ENCODE results near the gene MATCAP1.

Gene MATCAP1

DNA sequence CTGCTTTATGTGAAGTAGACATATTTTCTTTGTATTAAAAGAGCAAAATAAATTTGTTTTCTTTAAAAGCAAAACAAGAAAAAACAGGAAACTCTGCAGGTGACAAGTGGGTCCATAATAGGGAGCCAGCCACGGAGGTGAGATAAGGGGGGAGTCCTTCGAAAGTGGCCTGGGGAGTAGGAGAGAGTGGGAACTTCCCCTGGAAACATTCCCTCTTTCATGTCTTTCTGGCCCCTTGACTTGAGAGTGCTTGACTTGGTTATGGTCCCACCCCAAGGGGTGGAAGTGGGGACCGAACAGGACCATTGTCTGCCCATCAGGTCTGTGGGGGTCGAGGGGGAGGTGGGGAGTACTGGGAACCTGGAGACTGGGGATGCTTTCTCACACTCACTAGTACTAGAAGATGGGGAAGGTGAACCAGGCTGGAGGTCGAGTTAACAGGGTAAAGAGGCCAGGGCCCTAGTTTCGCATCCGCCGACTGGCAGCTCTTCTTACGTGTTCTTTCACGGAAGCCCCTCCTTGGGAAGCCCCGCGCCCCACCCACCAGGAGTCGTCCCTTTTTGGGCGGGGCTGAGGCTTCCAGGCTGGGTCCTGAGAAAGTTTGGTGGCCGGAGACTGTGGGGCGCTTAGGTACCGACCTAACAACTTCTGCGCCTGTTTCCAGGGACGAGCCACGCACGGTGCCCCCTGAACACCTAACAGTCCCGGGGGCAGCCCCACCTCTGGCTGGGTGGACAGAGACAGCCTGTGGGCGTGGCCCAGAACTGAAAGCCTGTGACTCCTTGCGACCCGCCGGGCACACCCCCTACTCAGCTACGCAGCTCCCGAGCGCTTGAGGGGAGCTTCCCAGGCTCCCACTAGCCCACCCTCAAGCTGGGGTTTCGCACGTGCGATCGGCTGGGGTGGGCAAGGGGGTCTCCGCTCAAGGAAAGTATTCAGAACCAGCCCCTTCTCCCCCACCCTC, 24.8 kb downstream of the MATCAP1 start:
- in situ Hi-C loops (cut with HindIII; ENCODE audit: low sequenced_read_pairs) = no loop called here

- in situ Hi-C loops (cut with HindIII; ENCODE audit: low sequenced_read_pairs) = no loop called here
These were observed 25.7 kb downstream of the MATCAP1 start for GRCh38 chr16:67157892-67158635.

- in situ Hi-C loops (cut with HindIII; ENCODE audit: low sequenced_read_pairs) = no loop called here
These were observed 26.5 kb downstream of the MATCAP1 start for GRCh38 chr16:67157106-67157748.

DNA sequence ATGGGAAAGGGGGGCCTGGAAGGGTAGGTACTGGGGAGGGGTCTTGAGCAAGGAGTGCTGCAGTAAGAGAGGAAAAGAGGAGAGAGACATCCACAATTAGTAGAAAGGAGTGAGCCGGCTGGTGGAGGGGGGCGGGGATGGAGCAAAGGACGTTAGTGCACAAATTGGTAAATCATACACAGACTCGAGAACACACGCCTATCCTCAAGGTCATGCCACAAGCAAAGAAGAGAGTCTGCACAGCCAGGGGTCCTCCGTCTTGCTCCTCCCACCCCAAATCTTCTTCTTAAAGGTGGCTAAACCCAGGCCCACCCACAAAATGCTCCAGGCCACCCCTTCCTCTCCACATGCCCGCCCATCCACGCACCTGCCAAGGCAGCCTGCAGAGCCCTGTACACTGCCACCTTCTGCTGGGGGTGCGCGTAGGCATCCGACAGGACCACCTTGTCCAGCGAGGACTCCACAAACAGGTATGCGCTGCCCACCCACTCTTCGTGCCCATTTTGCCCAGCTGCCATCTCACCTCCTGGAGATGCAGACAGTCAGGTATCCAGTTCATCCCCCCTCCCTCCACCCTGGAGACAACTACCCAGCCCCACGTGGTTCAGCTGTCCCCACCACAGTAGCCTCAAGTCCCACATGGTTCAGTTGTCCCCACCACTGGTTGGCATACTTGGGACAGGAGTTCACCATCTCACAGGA, 27.5 kb downstream of the MATCAP1 start:
- in situ Hi-C loops (cut with HindIII; ENCODE audit: low sequenced_read_pairs) = no loop called here

DNA sequence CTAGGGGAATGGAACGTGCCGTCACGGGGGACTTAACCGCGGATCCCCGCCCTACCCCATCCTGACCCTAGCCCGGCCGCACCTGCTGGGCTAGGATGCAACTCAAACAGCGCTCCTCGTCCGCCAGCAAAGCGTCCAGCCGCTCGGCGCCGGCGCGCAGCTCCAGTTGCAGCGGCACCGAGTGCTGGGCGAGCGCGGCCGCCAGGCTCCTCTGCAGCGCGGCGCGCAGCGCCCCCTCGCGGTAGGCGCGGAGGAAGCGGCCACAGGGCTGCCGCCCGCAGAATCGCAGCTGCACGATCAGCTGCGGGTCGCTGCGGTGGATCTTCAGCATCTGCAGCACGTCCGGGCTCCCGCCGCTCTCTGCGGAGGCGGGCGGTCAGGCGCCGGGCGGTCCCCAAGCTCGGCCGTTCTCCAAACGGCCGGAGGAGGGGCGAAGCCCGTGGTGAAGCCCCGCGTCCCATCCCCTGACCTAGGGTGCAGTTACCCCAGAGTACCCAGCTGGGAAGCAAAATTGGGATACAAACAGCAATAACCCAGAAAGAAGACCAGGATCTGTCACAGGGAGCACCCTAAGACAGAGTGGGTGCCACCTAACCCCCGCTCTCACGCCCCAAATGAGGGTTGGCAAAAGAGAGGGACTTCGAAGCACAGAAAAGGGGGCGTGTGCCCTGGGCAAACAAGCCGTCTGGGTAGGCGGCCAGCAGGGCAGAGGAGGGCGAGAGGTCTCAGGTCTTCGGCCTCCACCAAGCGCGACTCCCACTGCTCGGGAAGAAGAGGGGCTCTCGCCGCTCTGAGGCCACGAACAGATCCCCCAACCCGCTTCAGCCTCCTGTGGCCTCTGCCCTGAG, 28.2 kb downstream of the MATCAP1 start:
- in situ Hi-C loops (cut with HindIII; ENCODE audit: low sequenced_read_pairs) = no loop called here

- in situ Hi-C loops (cut with HindIII; ENCODE audit: low sequenced_read_pairs) = no loop called here
These were observed 29.0 kb downstream of the MATCAP1 start for GRCh38 chr16:67154578-67155294.

- in situ Hi-C loops (cut with HindIII; ENCODE audit: low sequenced_read_pairs) = no loop called here
These were observed 32.2 kb downstream of the MATCAP1 start for GRCh38 chr16:67151431-67152097.

DNA sequence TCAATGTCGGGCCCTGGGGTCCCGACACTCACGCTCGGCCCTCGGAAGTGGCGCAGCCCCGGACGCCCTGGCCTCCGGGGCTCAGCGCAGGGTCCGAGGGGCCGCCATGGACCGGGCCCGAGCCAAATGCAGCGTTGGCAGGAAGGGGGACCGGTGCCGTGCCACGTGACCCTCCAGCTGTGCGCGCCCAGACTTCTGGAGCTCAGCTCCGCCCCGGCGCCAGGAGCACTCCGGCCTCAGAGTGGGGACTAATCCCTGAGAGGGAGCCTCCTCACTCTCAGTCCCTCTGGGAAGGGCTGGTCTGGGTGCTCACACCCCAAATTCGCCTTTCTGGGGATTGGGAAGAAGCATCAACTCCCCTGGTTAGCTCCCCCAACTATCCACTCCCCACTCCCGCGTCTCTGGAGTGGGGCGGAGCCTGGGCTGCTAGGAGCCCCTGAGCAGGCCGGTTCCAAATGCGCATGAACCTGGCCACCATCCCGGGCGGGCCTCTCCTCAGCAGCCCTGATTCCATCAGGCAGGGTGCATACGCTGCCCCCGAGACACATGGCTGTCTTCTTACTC, 32.8 kb downstream of the MATCAP1 start, which contains the start of gene B3GNT9:
Gene B3GNT9, minus strand, starts transcription at position 166 of the 564 bp plus-strand sequence. CDS start 513 bp downstream, outside the sequence.
- in situ Hi-C loops (cut with HindIII; ENCODE audit: low sequenced_read_pairs) = no loop called here

DNA sequence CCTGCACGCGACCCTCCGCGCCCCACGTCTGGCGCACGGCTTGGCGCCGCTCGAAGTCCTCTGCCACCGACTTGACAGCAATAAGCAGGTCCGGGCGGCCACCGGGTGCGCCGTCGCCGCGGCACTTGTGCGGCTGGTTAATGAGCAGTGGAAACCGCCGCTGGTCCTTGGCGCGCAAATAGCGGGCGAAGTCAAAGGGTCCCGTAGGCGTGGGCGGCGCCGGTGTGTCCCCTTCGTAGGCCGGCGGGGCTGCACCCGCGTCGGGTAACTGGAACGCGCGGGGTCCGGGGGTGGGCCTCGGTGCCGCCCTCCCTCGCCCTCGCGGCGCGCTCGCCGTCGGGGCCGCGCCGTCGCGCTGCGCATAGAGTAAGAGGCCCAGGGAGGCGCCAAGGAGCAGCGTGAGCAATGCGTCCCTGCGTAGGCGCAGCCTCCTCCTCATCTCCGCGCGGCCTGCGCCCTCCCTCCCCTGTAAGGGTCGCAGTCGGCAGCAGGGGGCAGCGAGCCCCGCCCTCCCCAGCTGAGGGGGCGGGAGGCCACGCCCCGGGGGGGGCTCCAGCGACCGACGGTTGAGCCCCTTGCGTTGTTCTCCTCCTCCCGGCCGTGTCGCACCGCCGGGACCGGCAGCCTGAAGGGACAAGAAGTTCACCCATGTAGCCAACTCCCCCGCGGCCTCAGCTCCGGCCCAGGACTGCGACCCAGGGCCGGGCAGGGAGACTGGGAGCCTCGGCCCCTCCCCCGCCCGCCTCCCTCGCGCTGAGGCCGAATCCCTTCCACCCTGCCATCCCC, 33.5 kb downstream of the MATCAP1 start:
- in situ Hi-C loops (cut with HindIII; ENCODE audit: low sequenced_read_pairs) = no loop called here

DNA sequence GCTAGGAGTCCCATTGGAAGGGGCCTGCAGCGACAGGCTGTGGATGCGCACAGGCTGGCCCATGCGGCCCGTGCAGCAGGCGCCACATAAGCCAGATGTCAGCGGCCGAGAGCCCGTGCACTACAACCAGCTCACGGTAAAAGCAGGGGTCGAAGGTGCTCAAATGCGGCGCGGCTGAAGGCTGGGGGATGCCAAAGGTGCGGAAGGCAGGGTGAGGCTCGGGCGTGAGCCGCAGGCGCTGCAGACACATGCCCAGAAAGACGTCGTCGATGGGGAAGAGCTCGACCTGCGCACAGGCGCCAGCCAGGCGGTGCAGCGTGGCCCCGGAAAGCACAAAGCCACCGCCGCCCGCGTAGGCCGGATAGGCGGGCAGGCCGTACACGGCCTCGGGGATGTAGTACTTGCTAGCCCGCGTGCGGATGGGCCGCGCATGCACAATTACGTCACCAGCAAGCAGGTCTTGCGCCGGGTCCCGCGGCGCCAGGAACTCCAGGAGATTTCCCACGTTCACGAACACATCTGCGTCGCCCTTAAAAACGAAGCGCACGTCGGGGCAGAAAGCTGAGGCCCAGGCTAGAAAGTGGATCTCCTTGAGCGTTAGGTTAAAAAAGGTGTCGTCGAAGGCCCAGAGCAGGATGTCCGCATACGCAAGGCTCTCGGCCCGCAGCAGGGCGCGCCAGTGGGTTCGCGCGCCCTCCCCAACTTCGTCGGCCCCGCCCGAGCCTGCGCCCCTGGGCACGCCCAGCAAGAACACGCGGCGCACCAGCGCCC, 34.3 kb downstream of the MATCAP1 start:
- in situ Hi-C loops (cut with HindIII; ENCODE audit: low sequenced_read_pairs) = no loop called here

- in situ Hi-C loops (cut with HindIII; ENCODE audit: low sequenced_read_pairs) = no loop called here
These were observed 35.0 kb downstream of the MATCAP1 start for GRCh38 chr16:67148656-67149275.

DNA sequence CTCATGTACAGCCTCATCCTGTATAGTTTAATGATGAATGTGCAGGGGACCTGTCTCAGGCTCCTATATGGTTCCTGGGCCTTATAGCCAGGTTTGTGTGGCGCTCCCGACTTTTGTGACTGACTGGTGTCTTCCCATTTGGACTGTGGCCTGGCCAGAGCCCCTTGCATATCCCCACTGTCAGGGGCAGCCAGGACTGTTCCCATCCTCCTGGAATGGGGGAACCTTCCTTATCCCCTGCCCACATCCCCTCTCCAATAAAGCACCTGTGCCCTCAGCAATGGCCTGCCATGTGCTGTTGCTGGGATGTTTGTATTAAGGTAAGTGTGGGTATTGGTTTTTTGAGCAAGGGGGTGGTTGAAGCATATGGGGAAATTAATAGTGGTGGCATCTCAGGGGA, 35.5 kb downstream of the MATCAP1 start:
- in situ Hi-C loops (cut with HindIII; ENCODE audit: low sequenced_read_pairs) = no loop called here

DNA sequence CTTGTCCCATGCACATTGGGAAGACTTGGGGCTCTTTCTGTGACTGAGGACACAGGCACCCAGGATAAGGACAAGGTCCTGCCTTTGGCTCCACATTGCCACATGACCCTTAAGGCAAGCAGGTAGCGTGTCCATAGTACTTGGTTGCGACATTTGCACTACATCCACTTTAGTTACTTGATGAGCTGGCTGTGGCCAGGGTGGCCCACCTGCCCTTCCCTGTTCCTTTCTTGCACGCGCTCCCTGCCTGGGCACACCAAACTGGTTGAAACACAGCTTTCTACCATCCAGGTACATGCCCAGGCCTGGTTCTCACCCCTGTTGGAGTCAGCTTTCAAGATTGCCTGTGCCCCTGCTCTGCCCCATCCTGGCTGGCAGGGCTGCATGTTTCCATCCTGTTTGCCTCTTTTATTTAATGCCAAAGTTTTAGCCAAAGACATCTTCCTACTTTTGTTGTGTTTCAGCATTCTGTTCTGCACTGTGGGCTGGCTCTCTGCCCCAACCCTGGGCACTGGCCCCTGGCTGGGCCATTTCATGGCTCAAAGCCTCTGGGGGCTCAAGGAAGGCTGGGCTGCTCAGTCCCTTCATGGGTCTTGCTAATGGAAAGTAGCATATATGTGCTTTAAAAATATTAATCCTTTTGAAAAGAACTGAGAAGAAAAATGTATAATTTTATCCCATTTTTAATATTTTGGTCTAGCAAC, 36.2 kb downstream of the MATCAP1 start:
- in situ Hi-C loops (cut with HindIII; ENCODE audit: low sequenced_read_pairs) = no loop called here

DNA sequence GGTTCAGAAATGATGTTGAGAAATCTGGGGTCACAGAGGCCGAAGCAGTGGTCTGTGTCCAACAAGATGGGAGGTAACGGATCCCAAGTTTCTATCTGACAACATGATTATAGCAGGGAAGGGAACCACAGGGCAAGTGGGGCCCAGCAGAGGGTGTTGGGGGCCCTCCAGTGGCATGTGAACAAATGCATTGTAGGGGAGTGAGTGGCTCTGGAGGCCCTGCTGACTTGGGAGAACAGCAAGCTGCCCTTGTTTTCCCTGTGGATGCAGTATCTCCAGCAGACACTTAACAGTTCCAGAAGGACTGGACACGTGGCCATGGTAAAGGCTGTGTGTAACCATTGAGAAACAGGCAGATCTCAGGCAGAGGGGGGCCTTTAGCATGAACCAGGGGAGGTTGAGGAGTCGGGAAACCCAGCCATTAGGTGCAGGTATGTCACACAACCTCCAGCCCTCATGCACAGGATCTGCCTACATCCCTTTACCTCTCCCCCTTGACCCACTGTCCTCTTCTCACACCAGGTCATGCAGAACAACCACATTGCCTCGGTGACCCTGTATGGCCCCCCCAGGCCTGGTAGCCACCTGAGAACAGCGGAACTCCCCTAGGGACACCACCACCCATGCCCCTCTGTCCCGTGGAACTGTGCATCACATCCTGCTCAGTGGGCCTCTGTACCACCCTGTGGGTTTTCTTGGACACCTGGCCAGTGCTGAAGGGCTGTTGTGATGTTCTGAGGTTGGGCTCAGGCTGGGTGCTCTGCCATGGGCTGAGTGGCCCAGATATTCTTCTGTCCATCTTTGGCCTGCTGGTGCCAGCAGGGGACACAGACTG, 37.0 kb downstream of the MATCAP1 start:
- in situ Hi-C loops (cut with HindIII; ENCODE audit: low sequenced_read_pairs) = no loop called here

DNA sequence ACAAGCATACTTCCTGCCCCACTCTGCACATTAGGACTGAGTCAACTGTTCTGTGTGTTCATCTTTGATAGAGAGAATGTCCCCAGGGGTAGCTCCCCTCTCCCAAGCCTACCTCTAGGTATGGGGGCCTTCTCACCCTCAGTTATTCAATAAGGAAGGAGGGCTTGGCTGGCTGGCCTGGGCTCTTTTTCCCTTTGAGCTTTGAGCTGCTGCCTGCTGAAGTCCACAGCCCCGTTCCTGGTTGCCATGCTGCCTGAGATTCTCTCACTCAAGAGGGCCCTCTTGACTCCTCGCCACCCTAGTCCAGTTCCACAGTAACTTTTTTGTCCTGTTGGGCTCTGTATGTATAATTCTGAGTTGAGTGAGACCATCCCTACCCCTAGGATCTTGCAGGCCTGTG, 38.0 kb downstream of the MATCAP1 start:
- in situ Hi-C loops (cut with HindIII; ENCODE audit: low sequenced_read_pairs) = no loop called here

All from DLD1 (cell line).